Lower leg skin (tissue), 3 donors: Measurements from ENCODE around the gene ANTXR1.

ENCODE experiments used
- CTCF ChIP-seq, 3 donors: fragments of 450-650 bp; IDR thresholded peaks; one replicate each; pipeline ENCODE4 v1.5.1; 2016; ENCODE audit warnings: antibody characterized with exemption in 3 of 3, mild to moderate bottlenecking in 3 of 3, moderate library complexity in 2 of 3
- POLR2A ChIP-seq, 2 donors: fragments of 450-650 bp; IDR thresholded peaks; one replicate each; pipeline ENCODE4 v1.6.1; 2016 to 2017; ENCODE audit warnings: antibody characterized with exemption in 2 of 2, mild to moderate bottlenecking in 1 of 2, moderate library complexity in 1 of 2

DNA sequence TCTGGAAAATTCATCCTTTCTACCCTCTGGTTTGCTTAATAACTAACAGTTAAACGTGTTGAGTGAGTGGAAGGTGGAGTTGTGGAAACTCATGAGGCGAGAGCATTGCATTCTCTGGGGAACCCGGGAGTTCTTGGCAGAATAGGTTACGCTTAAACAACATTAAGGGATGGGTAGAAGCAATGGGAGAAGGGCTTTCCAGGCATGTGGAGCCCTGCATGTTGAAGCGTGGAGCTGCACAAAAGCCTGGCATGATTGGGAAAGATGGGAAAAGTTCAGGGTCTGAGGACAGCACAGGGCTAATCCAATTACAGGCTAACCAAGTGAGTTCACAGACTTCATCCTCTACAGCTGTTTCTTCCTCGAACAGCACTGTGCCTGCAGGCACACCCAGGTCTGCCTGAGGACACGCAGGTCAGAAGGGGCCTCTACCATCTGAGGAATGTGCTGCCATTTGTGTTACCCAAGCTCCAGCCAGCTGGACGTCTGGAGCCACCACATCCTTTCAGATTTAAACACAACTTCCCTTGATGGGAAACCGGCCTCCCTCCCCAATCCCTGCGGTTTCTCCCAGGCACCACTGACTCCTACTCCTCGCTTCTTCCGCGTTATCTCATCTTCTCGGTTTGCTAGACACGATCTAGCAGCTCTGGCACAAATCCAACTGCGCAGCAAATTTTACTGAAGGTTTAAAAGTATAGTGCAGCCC is 164.2 kb downstream of the ANTXR1 start:
- TF ChIP-seq CTCF (IDR thresholded peaks at IDR 0.05): no peak
- no peak for TF ChIP-seq POLR2A (IDR thresholded peaks at IDR 0.05)
